CD14-positive monocyte (primary cell): Measurements from ENCODE around the gene NUP214. TPM values are rescaled to one million over a fixed set of nuclear protein-coding genes. Genes with fewer than 3 reads are reported as not detected.

Experiments
- DNase-seq, 3 donors: peaks; one replicate each; pipeline ENCODE4 v3.0.0-alpha.2; 2011 to 2022
- H2AFZ ChIP-seq: 2 replicates; pipeline ENCODE4 v1.6.0; 2012; ENCODE audit warnings: mild to moderate bottlenecking, low read depth, low read length, inconsistent platforms; ENCODE audit not compliant: insufficient read depth, poor library complexity, severe bottlenecking
- H3K27ac ChIP-seq, 2 donors: 1 replicate in 1 of 2; 2 replicates in 1 of 2; pipeline ENCODE4 v1.5.1; 2012 to 2013; ENCODE audit warnings: low read length in 2 of 2, control low read depth in 1 of 2, inconsistent platforms in 1 of 2, low read depth in 1 of 2, mild to moderate bottlenecking in 1 of 2
- H3K27me3 ChIP-seq, 2 donors: one replicate each; pipeline versions ENCODE4 v1.6.0 to v1.6.1; 2011 to 2013; ENCODE audit warnings: low read length in 2 of 2; ENCODE audit not compliant: control insufficient read depth in 2 of 2, insufficient read depth in 2 of 2
- H3K36me3 ChIP-seq, 2 donors: replicated peaks in 1 of 2; 1 replicate in 1 of 2; 2 replicates in 1 of 2; pipeline versions ENCODE4 v1.5.1 to v1.6.1; 2012 to 2013; ENCODE audit warnings: low read length in 2 of 2, control low read depth in 1 of 2, inconsistent platforms in 1 of 2, mild to moderate bottlenecking in 1 of 2; ENCODE audit not compliant: insufficient read depth in 2 of 2, control insufficient read depth in 1 of 2
- H3K4me1 ChIP-seq, 2 donors: 1 replicate in 1 of 2; 2 replicates in 1 of 2; pipeline versions ENCODE4 v1.5.1 to v1.6.1; 2012 to 2013; ENCODE audit warnings: low read length in 2 of 2, control low read depth in 1 of 2, inconsistent platforms in 1 of 2, mild to moderate bottlenecking in 1 of 2, moderate library complexity in 1 of 2; ENCODE audit not compliant: insufficient read depth in 2 of 2, control insufficient read depth in 1 of 2
- H3K4me2 ChIP-seq: replicated peaks from 2 replicates; pipeline ENCODE3; 2012; ENCODE audit warnings: low read length, moderate library complexity, mild to moderate bottlenecking; ENCODE audit not compliant: poor library complexity, severe bottlenecking; ENCODE audit errors: extremely low read depth
- H3K4me3 ChIP-seq, 3 experiments: fragments of 200-600 bp in 1 of 3; sonication (generic) in 1 of 3; replicated peaks in 1 of 3; 1 replicate in 2 of 3; 2 replicates in 1 of 3; pipeline ENCODE4 v1.5.1; 2011 to 2013; ENCODE audit warnings: low read length in 3 of 3, mild to moderate bottlenecking in 3 of 3, control low read depth in 2 of 3, low read depth in 2 of 3, inconsistent platforms in 1 of 3, moderate library complexity in 1 of 3
- H3K79me2 ChIP-seq: 2 replicates; pipeline ENCODE4 v1.6.0; 2012; ENCODE audit warnings: mild to moderate bottlenecking, control low read depth, inconsistent platforms, low read length, moderate library complexity; ENCODE audit not compliant: insufficient read depth
- H3K9ac ChIP-seq: 2 replicates; pipeline ENCODE4 v1.6.0; 2017; ENCODE audit warnings: low read length, mild to moderate bottlenecking; ENCODE audit not compliant: insufficient read depth, poor library complexity, severe bottlenecking
- H3K9me3 ChIP-seq, 2 donors: replicated peaks in 1 of 2; 1 replicate in 1 of 2; 2 replicates in 1 of 2; pipeline versions ENCODE4 v1.5.1 to v1.6.1; 2012 to 2013; ENCODE audit warnings: low read length in 2 of 2, control low read depth in 1 of 2; ENCODE audit not compliant: control insufficient read depth in 1 of 2, insufficient read depth in 1 of 2
- H4K20me1 ChIP-seq: 2 replicates; pipeline ENCODE4 v1.6.0; 2012; ENCODE audit warnings: mild to moderate bottlenecking, low read length, control low read depth, moderate library complexity; ENCODE audit not compliant: insufficient read depth
- H3K27ac Mint-ChIP-seq, 7 donors: one replicate each; pipeline ENCODE4 v1.8.0; 2020; ENCODE audit warnings: mild to moderate bottlenecking in 7 of 7, mixed read lengths in 7 of 7, moderate library complexity in 6 of 7, inconsistent platforms in 2 of 7
- H3K27me3 Mint-ChIP-seq, 3 donors: one replicate each; pipeline ENCODE4 v1.8.0; 2021 to 2022; ENCODE audit warnings: low read depth in 3 of 3, mild to moderate bottlenecking in 3 of 3, mixed read lengths in 3 of 3, moderate library complexity in 3 of 3, inconsistent platforms in 1 of 3
- H3K36me3 Mint-ChIP-seq, 2 donors: one replicate each; pipeline ENCODE4 v1.8.0; 2020; ENCODE audit warnings: mixed read lengths in 2 of 2, inconsistent platforms in 1 of 2, mild to moderate bottlenecking in 1 of 2
- H3K4me1 Mint-ChIP-seq: one replicate; pipeline ENCODE4 v1.8.0; 2020; ENCODE audit warnings: mild to moderate bottlenecking, mixed read lengths
- H3K4me3 Mint-ChIP-seq, 2 donors: one replicate each; pipeline ENCODE4 v1.8.0; 2020; ENCODE audit warnings: mild to moderate bottlenecking in 2 of 2, mixed read lengths in 2 of 2, moderate library complexity in 1 of 2
- H3K9me3 Mint-ChIP-seq, 7 donors: one replicate each; pipeline ENCODE4 v1.8.0; 2020 to 2022; ENCODE audit warnings: mixed read lengths in 7 of 7, mild to moderate bottlenecking in 6 of 7, moderate library complexity in 6 of 7, inconsistent platforms in 2 of 7
- CTCF ChIP-seq: fragments of 200-600 bp; IDR thresholded peaks from one replicate; pipeline ENCODE4 v1.8.0; 2022; ENCODE audit warnings: antibody characterized with exemption, mild to moderate bottlenecking
- WGBS: methylation state at CpG from one replicate; pipeline ENCODE4 v1.1.5; 2013; ENCODE audit warnings: missing lambda C conversion rate; ENCODE audit not compliant: insufficient coverage; 5-methylcytosine and 5-hydroxymethylcytosine counted together
- intact Hi-C, 2 donors: fragments of 100-400 bp; cut with micrococcal nuclease; formaldehyde crosslinking; loops; one replicate each; pipeline versions ENCODE4 v1.15.0 to v1.15.1; 2023
- polyA plus RNA-seq, 3 donors: library from polyadenylated mRNA; depleted of rRNA in 1 of 3; unstranded in 2 of 3; stranded (reverse) in 1 of 3; fragments of 300-500 nt in 2 of 3; fragments of >200 nt in 1 of 3; fragmentation: Illumina TruSeq in 2 of 3; gene quantifications; 1 replicate in 2 of 3; 2 replicates in 1 of 3; pipeline ENCODE4 v1.2.3, GENCODE V29; 2012 to 2021

NUP214 gene
- polyA plus RNA-seq, 3 donors = 94.9 to 329 (median 214) TPM

- no peak for TF ChIP-seq CTCF
- WGBS = 82% methylated on average over 2 of the region's 8 CpGs
- H3K36me3 Mint-ChIP-seq = no peaks in the 10 kb centered on the region
These were observed 40.6 kb upstream of the NUP214 start for GRCh38 chr9:131084661-131085369.

GRCh38 chr9:131085370-131086122, 39.8 kb upstream of the NUP214 start:
- H3K27me3 Mint-ChIP-seq = peaks cover 0 to 4% (median 0%) of the 10 kb centered on the region in 3 donors
- no peak overlapping the region for H3K4me3 ChIP-seq
- H4K20me1 ChIP-seq = no peaks in the 10 kb centered on the region
- intact Hi-C loops = no loop called here
- H3K4me1 ChIP-seq = no peaks in the 10 kb centered on the region
- TF ChIP-seq CTCF = no peak
- no peaks in the 10 kb centered on the region for H3K36me3 Mint-ChIP-seq
- H3K4me3 Mint-ChIP-seq = no peak overlapping the region
- no peak for DNase-seq
- no peaks in the 10 kb centered on the region for H3K27me3 ChIP-seq
- no peak overlapping the region for H3K4me2 ChIP-seq
- H2AFZ ChIP-seq = no peak overlapping the region
- no peaks in the 10 kb centered on the region for H3K9me3 ChIP-seq
- 93% methylated on average over 21 of the region's 23 CpGs for WGBS
- H3K4me1 Mint-ChIP-seq = peaks cover 4% of the 10 kb centered on the region
- H3K9me3 Mint-ChIP-seq = no peaks in the 10 kb centered on the region
- H3K79me2 ChIP-seq = no peaks in the 10 kb centered on the region
- peak overlapping the region in 1 of 7 donors; percentile 16 for H3K27ac Mint-ChIP-seq
- H3K36me3 ChIP-seq = no peaks in the 10 kb centered on the region
- no peak overlapping the region for H3K9ac ChIP-seq
- no peak overlapping the region for H3K27ac ChIP-seq

More at GRCh38 chr9:131084661-131085369, 40.6 kb upstream of the NUP214 start:
- peaks cover 0 to 3% (median 0%) of the 10 kb centered on the region in 3 donors for H3K27me3 Mint-ChIP-seq
- Histone ChIP-seq H3K27me3 (no peaks in the 10 kb centered on the region), H2AFZ (no peak overlapping the region), H3K4me3 (no peak overlapping the region), H3K9me3 (no peaks in the 10 kb centered on the region), H3K9ac (no peak overlapping the region), H4K20me1 (no peaks in the 10 kb centered on the region), H3K36me3 (no peaks in the 10 kb centered on the region), H3K79me2 (no peaks in the 10 kb centered on the region), H3K4me2 (no peak overlapping the region), H3K4me1 (no peaks in the 10 kb centered on the region), H3K27ac (no peak overlapping the region)
- no peak overlapping the region for H3K4me3 Mint-ChIP-seq
- H3K27ac Mint-ChIP-seq = no peak overlapping the region
- H3K9me3 Mint-ChIP-seq = no peaks in the 10 kb centered on the region
- intact Hi-C loops = no loop called here
- DNase-seq = no peak
- H3K4me1 Mint-ChIP-seq = peaks cover 4% of the 10 kb centered on the region
